GM19438 (cell line): ENCODE data around the gene RPL13A.

Experiments
- ATAC-seq: cut with Tn5 transposase; IDR thresholded peaks from one replicate; pipeline ENCODE4 v1.9.1; 2021; ENCODE audit warnings: low read depth; ENCODE audit not compliant: unreplicated experiment

Gene RPL13A

GRCh38 chr19:49502866-49503581 is 15.6 kb downstream of the RPL13A start:
- no peak for ATAC-seq

- ATAC-seq: no peak
Observed at GRCh38 chr19:49503582-49503962, 16.2 kb downstream of the RPL13A start.

GRCh38 chr19:49506575-49507105 is 19.2 kb downstream of the RPL13A start:
- ATAC-seq: no peak

- ATAC-seq: no peak
Observed at GRCh38 chr19:49507803-49508494, 20.5 kb downstream of the RPL13A start.

- ATAC-seq: no peak
Observed at GRCh38 chr19:49512970-49513745, 25.8 kb downstream of the RPL13A start.

GRCh38 chr19:49513746-49514118 is 26.3 kb downstream of the RPL13A start:
- no peak for ATAC-seq

- no peak for ATAC-seq
Observed at GRCh38 chr19:49514151-49514550, 26.7 kb downstream of the RPL13A start.

- no peak for ATAC-seq
Observed at GRCh38 chr19:49515767-49516166, 28.4 kb downstream of the RPL13A start.

- no peak for ATAC-seq
Observed at GRCh38 chr19:49518033-49518432, 30.6 kb downstream of the RPL13A start.

GRCh38 chr19:49520705-49521319 is 33.4 kb downstream of the RPL13A start:
- ATAC-seq: no peak

GRCh38 chr19:49524812-49525455 is 37.5 kb downstream of the RPL13A start:
- no peak for ATAC-seq

- no peak for ATAC-seq
Observed at GRCh38 chr19:49528211-49528771, 40.9 kb downstream of the RPL13A start.

GRCh38 chr19:49530708-49531107 is 43.3 kb downstream of the RPL13A start:
- ATAC-seq: no peak

GRCh38 chr19:49533551-49534488 is 46.4 kb downstream of the RPL13A start:
- ATAC-seq: peak; percentile 74

- ATAC-seq: no peak
Observed at GRCh38 chr19:49534632-49535385, 47.4 kb downstream of the RPL13A start.

- ATAC-seq: no peak
Observed at GRCh38 chr19:49536921-49537462, 49.6 kb downstream of the RPL13A start.

GRCh38 chr19:49538643-49539042 is 51.2 kb downstream of the RPL13A start:
- ATAC-seq: no peak
